HG03103 (cell line): ENCODE data around the gene CAMK2D.
A peak's percentile ranks its signal among the peaks of the same experiment; 100 is the strongest.

ENCODE experiments used
- ATAC-seq: cut with Tn5 transposase; IDR thresholded peaks from one replicate; pipeline ENCODE4 v1.9.1; 2021; ENCODE audit warnings: low read depth; ENCODE audit not compliant: unreplicated experiment

Gene CAMK2D

DNA sequence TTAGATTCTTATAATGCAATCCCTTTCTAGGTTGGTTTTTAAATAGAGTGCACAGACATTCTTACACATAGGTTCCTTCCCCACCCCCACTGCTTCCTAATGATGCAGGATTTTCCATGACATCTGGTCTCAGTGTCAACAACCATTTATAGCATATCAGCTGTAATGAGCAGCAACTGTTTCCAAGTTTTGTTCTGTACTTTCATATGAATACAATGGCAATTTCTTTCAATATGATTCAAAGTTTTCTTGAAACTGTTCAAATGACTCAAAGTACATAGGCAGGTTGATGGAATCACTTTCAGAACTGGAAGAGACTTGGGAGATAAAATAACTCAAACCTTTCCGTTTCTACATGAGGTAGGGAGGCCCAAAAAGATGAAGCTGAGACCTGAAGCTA, 220.7 kb downstream of the CAMK2D start:
- ATAC-seq, result no peak

DNA sequence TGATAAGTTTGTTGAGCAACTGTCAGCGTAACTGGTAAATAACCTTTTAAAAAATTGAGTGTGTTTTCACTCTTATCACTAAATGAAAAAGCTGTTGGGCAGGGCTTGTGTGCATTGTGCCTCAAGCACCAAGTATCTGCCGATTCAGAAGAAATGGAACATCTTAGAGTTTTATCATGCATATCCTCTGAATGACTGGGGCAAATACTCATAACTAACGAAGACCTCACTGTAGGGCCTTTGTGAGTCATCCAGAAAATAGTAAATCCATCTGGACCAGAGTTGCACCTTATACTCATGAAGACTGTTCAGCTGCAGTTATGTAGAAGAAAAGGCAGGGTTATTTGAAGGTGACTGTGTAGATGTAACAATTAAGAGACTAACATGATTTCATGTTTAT, 222.1 kb downstream of the CAMK2D start:
- no peak for ATAC-seq

DNA sequence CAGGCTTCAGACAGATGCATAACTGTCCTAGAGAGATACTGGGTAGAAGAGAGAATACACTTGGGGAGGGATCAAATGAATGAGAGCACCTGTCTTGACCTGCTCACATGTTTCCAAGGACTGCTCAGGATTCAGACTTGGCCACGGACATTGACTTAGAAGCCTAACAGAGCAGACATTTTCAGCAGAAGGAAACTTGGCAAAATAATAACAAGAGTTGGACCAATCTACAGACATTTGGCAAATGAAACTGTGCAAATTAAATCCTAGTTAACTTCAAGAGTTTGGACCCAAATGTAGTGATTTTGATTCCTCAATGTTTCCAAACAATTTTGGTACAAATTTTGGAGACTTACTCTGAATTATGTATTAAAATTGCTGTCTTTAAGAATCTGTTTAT, 223.9 kb downstream of the CAMK2D start:
- no peak for ATAC-seq

DNA sequence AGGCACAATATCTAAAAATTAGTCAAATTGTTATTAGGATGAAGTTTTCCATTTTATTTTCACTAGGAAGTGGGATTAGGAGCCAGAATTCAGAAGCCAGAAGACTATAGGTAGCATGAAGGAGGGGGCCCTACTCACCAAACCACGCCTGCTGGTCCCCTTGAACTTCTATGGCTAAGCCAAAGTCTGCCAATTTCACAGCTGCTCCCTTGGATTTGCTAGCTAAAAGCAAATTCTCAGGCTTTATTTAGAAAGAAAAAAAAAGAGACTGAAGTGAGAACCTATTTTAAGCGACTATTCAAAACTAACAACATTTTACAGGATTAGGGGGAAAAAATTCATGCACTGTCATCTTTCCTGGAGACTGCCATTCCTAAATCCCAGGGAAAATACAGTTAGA, 224.3 kb downstream of the CAMK2D start:
- no peak for ATAC-seq

DNA sequence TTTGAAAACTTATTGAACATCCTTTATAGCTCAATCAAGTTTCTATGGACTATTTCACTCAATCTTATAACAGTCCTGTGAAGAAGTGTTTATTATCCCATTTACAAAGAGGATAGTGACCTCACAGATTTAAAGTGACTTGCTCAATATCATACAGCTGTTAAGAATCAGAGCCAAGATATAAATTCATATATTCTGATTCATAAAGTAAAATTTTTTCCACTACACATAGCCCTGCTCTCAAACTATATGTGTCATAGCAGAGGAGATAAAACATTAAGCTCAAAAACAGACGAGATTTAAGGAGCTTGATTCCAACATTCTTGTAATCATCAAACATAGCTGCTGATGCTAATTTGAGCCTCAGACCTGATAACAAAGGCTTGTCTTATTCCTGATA, 226.8 kb downstream of the CAMK2D start:
- ATAC-seq, result no peak

DNA sequence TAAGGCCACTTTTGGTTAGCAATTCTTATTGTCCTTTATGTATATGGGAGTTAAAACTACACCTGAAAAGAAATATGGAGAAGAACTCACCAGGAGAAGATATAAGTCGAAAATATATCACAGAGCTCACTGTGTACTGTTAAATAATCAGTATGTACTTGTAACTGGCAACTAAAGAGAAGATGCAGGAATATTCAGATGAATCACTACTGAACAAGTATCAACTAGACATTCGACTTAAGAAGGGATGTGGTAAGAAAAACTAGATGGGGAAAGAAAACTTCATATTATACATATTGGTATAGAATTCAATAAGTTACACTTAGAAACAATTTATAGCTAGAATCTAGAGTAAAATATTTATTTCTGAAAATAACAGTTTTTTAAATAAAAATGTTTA, 230.0 kb downstream of the CAMK2D start:
- no peak for ATAC-seq

DNA sequence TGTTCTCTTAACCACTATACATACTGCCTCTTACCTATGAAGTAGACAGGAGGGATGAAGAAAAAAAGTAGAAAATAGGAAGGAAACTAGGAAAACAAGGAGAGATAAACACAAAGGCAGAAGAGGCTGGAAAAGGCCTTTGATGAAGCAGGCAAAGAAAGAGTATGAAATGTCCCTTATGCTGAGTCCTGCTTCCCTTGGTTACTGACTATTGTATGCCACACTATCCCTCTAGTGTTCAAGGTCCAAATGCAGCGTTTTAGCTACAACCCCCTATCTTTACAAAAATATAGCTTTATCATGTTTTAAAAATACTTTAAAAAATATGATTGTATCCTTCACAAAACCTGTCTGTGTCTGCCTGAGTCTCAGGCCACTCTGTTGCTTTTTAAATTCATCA, 233.1 kb downstream of the CAMK2D start:
- ATAC-seq, result no peak

DNA sequence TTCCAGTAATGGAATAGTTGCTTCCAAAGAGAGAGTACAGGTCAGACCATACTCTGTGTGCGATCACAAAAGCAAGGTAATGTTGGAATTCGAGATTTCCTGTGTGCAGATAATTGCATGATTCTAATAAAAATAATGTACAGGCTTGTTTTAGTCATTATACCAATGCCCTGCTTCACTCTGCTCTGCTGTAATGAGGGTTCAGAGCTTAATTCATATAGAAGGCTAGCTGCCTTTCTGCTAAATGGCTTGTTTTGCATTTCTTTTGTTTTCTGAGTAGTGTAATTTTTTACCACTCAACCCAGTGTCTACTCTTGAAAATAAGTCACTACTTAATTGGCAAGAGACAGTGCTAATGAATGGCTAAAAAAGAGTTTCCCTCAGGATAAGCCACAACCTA, 236.0 kb downstream of the CAMK2D start:
- no peak for ATAC-seq

DNA sequence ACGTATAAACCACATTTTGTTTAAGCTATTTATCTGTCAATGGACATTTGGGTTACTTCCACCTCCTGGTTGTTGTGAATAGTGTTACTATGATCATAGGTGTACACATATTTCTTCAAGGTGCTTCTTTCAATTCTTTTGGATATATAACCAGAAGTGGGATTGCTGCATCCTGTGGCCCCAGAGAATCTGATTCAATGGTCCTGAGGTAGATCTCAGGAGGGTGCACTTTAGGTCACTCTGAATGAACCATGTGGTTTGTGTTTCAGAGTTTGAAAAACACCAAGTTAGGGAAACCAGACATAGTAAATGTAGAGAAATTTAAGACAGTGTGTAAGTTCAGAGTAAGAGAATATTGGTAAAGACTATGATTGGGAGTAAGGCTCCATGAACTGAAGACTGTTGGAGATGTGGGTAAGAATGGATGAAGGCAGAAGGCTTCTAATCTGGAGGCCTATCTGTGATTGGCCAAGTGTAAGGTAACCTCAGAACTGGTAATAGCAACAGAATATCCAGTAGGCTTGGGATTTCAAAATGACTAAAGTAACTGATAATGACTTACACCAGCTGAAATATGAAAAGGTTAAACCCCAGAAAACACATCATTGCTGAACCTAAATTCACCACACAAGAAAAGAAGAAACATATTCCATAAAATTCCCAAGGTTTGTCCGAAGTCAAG, 236.9 kb downstream of the CAMK2D start:
- ATAC-seq, result peak; percentile 18

DNA sequence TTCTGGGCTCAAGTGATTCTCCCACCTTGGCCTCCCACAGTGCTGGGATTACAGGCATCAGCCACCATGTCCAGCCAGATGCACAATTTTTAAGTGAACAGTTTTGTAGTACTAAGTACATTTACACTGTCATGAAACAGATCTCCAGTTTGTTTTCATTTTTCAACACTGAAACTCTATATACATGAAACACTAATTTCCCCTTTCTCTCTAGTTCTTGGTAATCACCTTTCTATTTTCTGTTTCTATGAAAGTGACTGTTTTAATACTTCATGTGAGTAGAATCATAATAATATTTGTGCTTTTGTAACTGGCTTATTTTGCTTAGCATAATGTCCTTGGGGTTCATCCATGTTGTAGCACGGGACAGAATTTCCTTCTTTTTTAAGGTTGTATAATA, 237.4 kb downstream of the CAMK2D start:
- ATAC-seq, result peak; percentile 85

DNA sequence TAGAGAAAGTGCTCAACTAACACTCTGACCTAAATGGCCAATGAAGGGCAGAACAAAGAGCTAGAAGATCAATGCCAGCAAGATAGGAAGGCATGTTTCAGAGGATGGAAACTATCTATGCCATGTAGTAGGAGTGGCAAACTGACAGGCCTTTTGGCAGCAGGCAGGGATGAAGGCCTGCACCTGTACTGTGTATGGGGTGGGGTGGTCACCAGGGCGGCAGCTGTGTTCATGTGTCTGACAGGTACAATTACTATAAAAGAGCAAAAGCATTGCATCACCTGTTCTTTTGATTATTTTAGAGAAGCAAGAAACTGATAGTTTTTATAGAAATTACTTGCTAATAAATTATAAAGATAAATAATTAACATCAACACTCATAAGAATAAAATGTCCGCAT, 239.1 kb downstream of the CAMK2D start:
- no peak for ATAC-seq

DNA sequence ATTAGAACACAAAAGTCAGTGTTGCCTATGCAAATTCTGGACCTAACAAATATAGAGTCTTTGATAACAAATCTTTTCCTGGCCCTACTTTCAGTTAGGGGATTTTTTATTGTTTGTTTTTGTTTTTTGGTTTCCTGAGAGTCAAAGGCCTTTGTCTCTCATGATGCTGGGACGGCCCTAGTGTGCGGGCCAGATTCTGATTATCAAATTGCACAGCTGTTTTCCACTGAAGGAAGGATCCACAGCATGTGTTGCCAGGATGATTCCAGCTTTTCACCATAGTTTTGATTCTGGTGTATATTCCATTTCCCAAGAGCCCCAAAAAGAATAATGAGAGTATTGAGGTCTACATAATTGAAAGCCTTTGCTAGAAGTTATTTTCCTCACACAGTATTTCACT, 248.2 kb downstream of the CAMK2D start:
- ATAC-seq, result no peak

DNA sequence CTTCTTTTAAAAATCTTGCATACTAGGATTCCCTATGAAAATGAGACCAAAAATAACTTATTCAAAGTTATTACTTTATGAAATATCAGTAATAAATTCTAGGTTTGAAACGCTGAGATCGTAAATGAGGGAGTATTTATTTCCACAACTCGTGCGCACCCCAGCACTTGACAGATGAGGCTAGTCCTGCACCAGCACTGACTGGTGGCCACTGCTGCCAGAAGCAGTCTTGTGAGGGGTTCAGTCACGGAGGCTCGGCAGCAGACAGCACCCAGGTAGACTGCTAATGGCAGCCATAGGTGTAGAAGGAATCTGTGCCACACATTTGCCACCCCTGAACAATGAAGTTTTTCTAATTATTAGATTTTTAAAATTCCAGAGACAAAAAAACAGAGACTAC, 248.7 kb downstream of the CAMK2D start:
- no peak for ATAC-seq

DNA sequence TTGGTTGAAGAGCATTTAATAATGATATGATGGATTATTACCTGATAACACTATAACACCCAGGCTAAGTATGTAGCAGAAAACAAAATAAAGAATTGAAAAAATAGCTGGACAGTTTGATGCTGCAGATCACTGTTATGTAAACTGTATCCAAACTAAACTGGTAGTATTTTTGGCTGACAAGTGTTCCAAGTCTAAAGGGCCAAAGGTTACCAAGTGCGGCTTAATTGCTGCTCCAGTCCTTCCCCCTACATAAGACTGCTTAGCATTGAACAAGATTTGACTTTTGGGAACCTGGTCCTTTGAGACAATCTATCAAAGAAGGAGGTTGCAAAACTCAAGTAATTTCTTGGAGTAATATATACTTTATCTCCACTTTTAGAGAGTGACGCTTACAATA, 249.6 kb downstream of the CAMK2D start:
- ATAC-seq, result no peak

DNA sequence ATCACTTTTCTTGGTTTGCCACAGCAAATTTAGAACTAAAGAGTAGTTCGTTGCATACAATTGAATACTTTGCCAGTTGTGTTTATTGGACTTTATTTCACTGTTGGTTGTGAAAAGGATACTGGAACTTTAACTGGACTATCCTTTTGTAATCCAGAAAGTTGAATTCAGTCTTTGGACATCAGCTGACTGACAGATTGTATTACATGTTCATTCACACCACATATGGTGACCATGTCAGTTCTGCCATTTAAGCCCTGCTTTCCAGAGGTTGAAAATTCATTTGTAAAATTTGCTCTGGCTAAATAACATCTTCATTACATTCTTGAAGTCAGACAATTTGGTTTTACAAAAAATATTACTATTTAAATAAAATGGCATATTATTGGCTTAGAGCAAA, 251.7 kb downstream of the CAMK2D start:
- no peak for ATAC-seq

DNA sequence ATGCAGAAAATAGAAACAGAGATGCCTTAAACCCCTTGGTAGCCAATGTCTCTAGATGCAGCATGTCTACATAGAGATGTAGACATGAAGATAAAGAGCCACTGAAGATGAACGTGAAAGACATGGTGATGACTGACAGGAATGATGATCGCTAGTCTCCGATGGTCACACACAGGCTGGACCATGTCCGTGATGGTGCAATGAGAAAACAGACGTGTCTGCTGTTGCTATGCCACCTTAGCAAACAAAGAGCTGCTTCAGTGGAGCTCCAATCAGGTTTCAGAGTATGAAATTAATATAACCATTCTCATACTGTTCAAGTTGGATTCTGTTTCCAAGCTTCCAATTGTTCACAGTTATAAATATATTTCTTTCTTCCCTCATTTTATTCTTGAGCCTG, 256.5 kb downstream of the CAMK2D start:
- no peak for ATAC-seq

DNA sequence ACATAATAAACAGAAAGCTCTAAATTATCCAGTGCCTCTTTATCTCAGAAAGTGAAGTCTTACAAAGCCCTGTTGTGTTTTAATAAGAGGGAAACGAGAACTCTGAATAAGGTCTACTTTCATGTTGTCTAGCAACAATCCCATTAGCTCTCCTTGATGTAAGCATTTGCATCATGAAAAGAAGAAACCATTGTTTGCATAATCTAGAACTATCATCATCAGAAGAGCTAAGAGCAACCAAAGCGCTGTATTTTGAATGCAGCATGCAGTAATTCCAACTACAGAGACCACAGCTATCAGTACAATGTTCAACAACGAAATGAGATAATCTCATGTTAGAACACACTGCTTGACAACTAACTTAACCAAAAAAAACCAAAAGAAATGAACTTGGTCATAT, 257.1 kb downstream of the CAMK2D start:
- no peak for ATAC-seq

DNA sequence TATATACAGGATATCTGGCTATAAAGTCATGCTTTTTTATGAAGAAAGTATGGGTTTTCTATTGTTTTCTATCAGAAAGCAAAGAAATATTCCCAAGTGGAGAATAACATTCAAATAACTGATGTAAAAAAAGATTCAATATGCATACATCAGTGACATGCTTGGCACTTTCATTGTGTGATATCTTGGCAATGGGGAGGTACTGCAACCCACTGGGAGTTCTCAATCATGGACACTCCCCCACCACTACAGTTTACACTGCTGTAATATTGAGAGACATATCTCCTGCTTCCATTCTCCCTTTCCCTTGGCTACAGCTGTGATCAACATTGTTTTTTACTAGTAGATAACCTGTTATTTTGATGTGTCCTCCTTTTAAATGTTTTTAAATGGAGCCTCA, 257.8 kb downstream of the CAMK2D start:
- ATAC-seq, result no peak

DNA sequence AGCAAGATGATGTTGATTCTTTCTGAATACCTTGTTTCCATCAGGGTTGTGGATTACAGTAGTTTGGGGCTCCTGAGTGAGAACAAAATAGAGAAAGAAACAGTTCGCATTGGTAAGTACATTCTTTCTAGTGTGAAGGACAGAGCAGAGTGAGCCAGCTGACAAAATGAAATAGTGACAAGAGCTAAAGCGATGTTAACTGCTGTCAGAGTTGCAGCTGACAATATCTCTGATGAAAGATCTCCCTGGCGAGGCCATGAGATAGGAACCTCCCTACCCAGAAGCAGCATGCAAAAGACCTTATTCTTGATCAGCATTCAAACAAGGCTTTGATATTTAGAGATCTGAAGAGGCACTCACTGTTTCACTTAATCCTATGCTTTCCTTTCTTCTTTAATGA, 258.6 kb downstream of the CAMK2D start:
- ATAC-seq, result no peak

DNA sequence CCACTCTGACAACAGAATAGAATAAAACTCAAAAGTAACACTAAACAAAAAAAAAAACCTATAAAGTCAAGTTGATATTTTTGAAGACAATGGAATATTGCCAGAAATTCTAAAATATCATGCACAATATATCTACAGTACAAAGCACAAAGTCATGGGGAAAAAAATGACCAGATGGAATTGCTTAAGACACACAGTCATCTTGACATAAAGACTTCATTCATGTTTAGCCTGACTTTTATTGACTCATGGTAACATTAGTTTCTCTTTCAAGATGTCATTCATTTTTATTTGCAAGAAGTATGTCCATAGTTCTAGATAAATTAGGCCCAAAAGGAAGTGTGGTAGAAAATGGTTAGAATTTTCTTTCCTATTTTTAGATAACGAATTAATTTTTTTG, 259.1 kb downstream of the CAMK2D start:
- ATAC-seq, result no peak

DNA sequence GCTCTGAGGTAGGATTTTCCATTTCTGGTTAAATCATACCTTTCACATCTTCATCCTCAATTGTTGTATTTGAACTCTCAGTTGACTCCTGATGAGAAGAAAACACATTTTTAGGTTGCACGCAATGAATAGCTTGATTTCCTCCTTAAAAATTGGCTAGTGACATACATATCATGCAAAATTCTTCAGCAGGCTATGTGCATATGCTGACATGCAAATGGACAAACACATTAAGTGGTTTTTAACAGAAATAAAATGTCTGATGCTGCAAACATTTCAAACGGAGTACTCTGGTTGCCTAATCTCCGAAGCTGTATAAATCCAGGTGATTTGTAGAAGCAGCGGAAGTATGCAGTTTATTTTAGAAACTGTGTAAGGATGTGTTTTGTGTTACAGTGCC, 261.1 kb downstream of the CAMK2D start:
- ATAC-seq, result no peak

DNA sequence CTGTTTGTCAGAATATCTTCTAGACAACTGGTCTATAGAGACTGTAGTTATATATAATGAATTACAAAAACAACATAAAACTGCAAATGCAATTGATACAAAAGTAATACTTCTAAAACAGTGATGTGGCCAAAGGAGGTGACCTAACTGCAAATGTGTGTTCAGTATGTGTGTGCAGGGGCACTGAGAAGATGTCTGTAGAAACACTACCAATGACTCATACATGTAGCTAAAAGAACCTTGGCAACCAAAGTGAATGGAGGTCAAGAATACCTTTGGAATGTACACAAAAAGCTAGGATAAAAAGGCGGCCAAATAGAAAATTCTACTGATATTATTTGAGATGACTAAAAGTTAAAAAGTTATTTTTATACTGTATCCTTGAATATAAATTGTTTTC, 261.8 kb downstream of the CAMK2D start:
- ATAC-seq, result no peak

DNA sequence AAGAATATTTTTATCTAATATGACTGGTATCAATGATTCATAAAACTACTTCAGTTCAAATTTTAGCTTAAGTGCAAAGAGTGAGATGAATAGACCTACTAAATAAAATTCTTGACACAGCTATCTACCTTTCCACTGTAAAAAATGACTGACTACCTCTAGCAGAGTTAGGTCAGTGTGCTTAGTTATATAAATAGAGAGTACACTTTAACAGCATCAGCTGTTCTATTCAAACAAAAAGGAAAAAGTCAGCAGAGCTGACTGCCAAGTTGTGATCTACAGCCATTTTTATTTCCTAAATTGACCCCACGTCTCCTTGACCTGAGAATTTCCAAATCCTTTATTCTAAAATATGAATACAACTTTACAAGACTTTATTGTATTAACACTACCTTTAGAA, 262.4 kb downstream of the CAMK2D start:
- ATAC-seq, result no peak
